HEK293 (cell line): Measurements from ENCODE around the gene GMPPB.

Source experiments
- CTCF ChIA-PET: fragments of 350-600 bp; formaldehyde crosslinking; extraction: SDS; loops from one replicate; lab custom pipeline; 2021; ENCODE audit warnings: antibody characterized with exemption; lab: Yijun Ruan, JAX
- POLR2A ChIA-PET: fragments of 300-600 bp; formaldehyde crosslinking; extraction: SDS; loops from one replicate; lab custom pipeline; 2020; ENCODE audit warnings: antibody characterized with exemption, inconsistent platforms; lab: Yijun Ruan, JAX
- H3K27ac ChIP-seq: fragments of 200-500 bp; sonication (Bioruptor generic); 2 replicates; pipeline ENCODE4 v1.5.1; 2014; ENCODE audit warnings: low read depth, low read length, control low read depth, inconsistent platforms; ENCODE audit errors: extremely low read depth
- H3K36me3 ChIP-seq, 2 experiments: fragments of 200-500 bp in 1 of 2; sonication (Bioruptor generic) in 1 of 2; 1 replicate in 1 of 2; 2 replicates in 1 of 2; pipeline ENCODE4 v1.5.1; 2014 to 2017; ENCODE audit warnings: inconsistent platforms in 2 of 2, low read length in 2 of 2; ENCODE audit not compliant: control insufficient read depth in 2 of 2, insufficient read depth in 1 of 2
- H3K4me1 ChIP-seq: fragments of 200-500 bp; sonication (Bioruptor generic); 2 replicates; pipeline ENCODE4 v1.5.1; 2014; ENCODE audit warnings: mild to moderate bottlenecking, low read length, inconsistent platforms; ENCODE audit not compliant: control insufficient read depth, insufficient read depth
- H3K4me3 ChIP-seq: 2 replicates; pipeline ENCODE4 v1.5.1; 2011; ENCODE audit warnings: low read depth, mild to moderate bottlenecking, control low read depth, low read length, moderate library complexity
- H3K9me3 ChIP-seq: fragments of 200-500 bp; sonication (Bioruptor generic); 2 replicates; pipeline ENCODE4 v1.5.1; 2014; ENCODE audit warnings: low read depth, low read length, inconsistent platforms; ENCODE audit not compliant: control insufficient read depth, insufficient read depth
- GLIS2 ChIP-seq: fragments of 450-650 bp; formaldehyde crosslinking; IDR thresholded peaks from 2 replicates; pipeline ENCODE4 v1.5.1; 2016; ENCODE audit warnings: missing biosample characterization, missing genetic modification characterization
- HOXA7 ChIP-seq: sonication (generic); formaldehyde crosslinking; IDR thresholded peaks from 2 replicates; pipeline ENCODE4 v1.8.1; 2022; ENCODE audit warnings: missing genetic modification reagents, borderline replicate concordance
- HOXD13 ChIP-seq: sonication (generic); formaldehyde crosslinking; IDR thresholded peaks from 2 replicates; pipeline ENCODE4 v1.8.0; 2022; ENCODE audit warnings: missing genetic modification reagents, borderline replicate concordance
- KLF1 ChIP-seq: fragments of 450-650 bp; formaldehyde crosslinking; IDR thresholded peaks from 2 replicates; pipeline ENCODE4 v1.5.1; 2016; ENCODE audit warnings: missing biosample characterization, missing genetic modification characterization
- KLF9 ChIP-seq: fragments of 450-650 bp; formaldehyde crosslinking; IDR thresholded peaks from 2 replicates; pipeline ENCODE4 v1.5.1; 2016; ENCODE audit warnings: missing biosample characterization, missing genetic modification characterization, low read depth
- TSHZ1 ChIP-seq: fragments of 450-650 bp; formaldehyde crosslinking; IDR thresholded peaks from 2 replicates; pipeline ENCODE4 v1.5.1; 2016; ENCODE audit warnings: missing biosample characterization, missing genetic modification characterization, borderline replicate concordance
- WT1 ChIP-seq: fragments of 450-650 bp; formaldehyde crosslinking; IDR thresholded peaks from 2 replicates; pipeline ENCODE4 v1.5.1; 2016; ENCODE audit warnings: missing biosample characterization, missing genetic modification characterization
- ZBTB21 ChIP-seq: fragments of 450-650 bp; formaldehyde crosslinking; IDR thresholded peaks from 2 replicates; pipeline ENCODE4 v1.5.1; 2017; ENCODE audit warnings: missing biosample characterization, missing genetic modification characterization
- ZNF121 ChIP-seq: fragments of 450-650 bp; formaldehyde crosslinking; IDR thresholded peaks from 2 replicates; pipeline ENCODE4 v1.5.1; 2016; ENCODE audit warnings: missing biosample characterization, missing genetic modification characterization
- ZNF140 ChIP-seq: fragments of 450-650 bp; formaldehyde crosslinking; IDR thresholded peaks from 2 replicates; pipeline ENCODE4 v1.5.1; 2016; ENCODE audit warnings: missing biosample characterization, missing genetic modification characterization
- ZNF146 ChIP-seq: fragments of 450-650 bp; formaldehyde crosslinking; IDR thresholded peaks from 2 replicates; pipeline ENCODE4 v1.5.1; 2016; ENCODE audit warnings: missing biosample characterization, missing genetic modification characterization
- ZNF214 ChIP-seq: fragments of 450-650 bp; formaldehyde crosslinking; IDR thresholded peaks from 2 replicates; pipeline ENCODE4 v1.5.1; 2017; ENCODE audit warnings: missing biosample characterization, mild to moderate bottlenecking, missing genetic modification characterization, borderline replicate concordance
- ZNF24 ChIP-seq: fragments of 450-650 bp; formaldehyde crosslinking; IDR thresholded peaks from 2 replicates; pipeline ENCODE4 v1.5.1; 2016; ENCODE audit warnings: missing biosample characterization, missing genetic modification characterization
- ZNF266 ChIP-seq: fragments of 450-650 bp; formaldehyde crosslinking; IDR thresholded peaks from 2 replicates; pipeline ENCODE4 v1.5.1; 2016; ENCODE audit warnings: missing biosample characterization, missing genetic modification characterization, low read depth
- ZNF292 ChIP-seq: fragments of 450-650 bp; formaldehyde crosslinking; IDR thresholded peaks from 2 replicates; pipeline ENCODE4 v1.5.1; 2016; ENCODE audit warnings: low read depth, missing biosample characterization, missing genetic modification characterization, borderline replicate concordance
- ZNF654 ChIP-seq: fragments of 450-650 bp; formaldehyde crosslinking; IDR thresholded peaks from 2 replicates; pipeline ENCODE4 v1.5.1; 2016; ENCODE audit warnings: low read depth, missing biosample characterization, missing genetic modification characterization
- ZNF677 ChIP-seq: fragments of 450-650 bp; IDR thresholded peaks from 2 replicates; pipeline ENCODE4 v1.5.0; 2018; ENCODE audit warnings: missing biosample characterization, mild to moderate bottlenecking, missing genetic modification characterization, moderate library complexity
- ZNF843 ChIP-seq: fragments of 450-650 bp; formaldehyde crosslinking; IDR thresholded peaks from 2 replicates; pipeline ENCODE4 v1.5.1; 2016; ENCODE audit warnings: missing biosample characterization, missing genetic modification characterization
- TF ChIP-seq, protein P1 (sequence below): fragments of 450-650 bp; formaldehyde crosslinking; IDR thresholded peaks from 2 replicates; pipeline ENCODE4 v1.5.1; 2016; ENCODE audit warnings: missing biosample characterization, missing genetic modification characterization
- TF ChIP-seq, protein P2 (sequence below): fragments of 450-650 bp; formaldehyde crosslinking; IDR thresholded peaks from 2 replicates; pipeline ENCODE4 v1.5.1; 2016; ENCODE audit warnings: missing biosample characterization, missing genetic modification characterization
- TF ChIP-seq, protein P3 (sequence below): fragments of 450-650 bp; formaldehyde crosslinking; IDR thresholded peaks from 2 replicates; pipeline ENCODE4 v1.5.1; 2017; ENCODE audit warnings: missing biosample characterization, missing genetic modification characterization

The GMPPB gene

GRCh38 chr3:49680493-49681231 lies 43.1 kb downstream of the GMPPB start:
- peaks cover 0 to 91% of the 10 kb centered on the region in 2 experiments; a peak in 1 of 3 replicates for H3K36me3 ChIP-seq
- no peaks in the 10 kb centered on the region for H3K4me1 ChIP-seq
- H3K4me3 ChIP-seq: no peak overlapping the region
- ChIA-PET CTCF (interaction anchor here (0.6 to 0.8 kb wide), 2 partner anchors 61 to 141 kb away, joined by 4 read pairs; no protein-coding TSS in a partner anchor), POLR2A (interaction anchor here (1.1 kb wide), 1 partner anchor 9 kb away, joined by 4 read pairs; the partner anchor contains the start of genes MST1 and RNF123)
- H3K9me3 ChIP-seq: no peaks in the 10 kb centered on the region
- TF ChIP-seq GLIS2 (tag by site-specific recombination) (no peak), HOXD13 (CRISPR knock-in tag) (no peak), ZNF121 (tag by site-specific recombination) (no peak), ZBTB21 (tag by site-specific recombination) (no peak), ZNF654 (tag by site-specific recombination) (no peak), ZNF843 (tag by site-specific recombination) (no peak), ZNF140 (tag by site-specific recombination) (no peak), ZNF146 (no peak), ZNF266 (tag by site-specific recombination) (no peak), ZNF292 (tag by site-specific recombination) (no peak), WT1 (no peak), KLF1 (tag by site-specific recombination) (no peak)
- TF ChIP-seq, protein P1, sequence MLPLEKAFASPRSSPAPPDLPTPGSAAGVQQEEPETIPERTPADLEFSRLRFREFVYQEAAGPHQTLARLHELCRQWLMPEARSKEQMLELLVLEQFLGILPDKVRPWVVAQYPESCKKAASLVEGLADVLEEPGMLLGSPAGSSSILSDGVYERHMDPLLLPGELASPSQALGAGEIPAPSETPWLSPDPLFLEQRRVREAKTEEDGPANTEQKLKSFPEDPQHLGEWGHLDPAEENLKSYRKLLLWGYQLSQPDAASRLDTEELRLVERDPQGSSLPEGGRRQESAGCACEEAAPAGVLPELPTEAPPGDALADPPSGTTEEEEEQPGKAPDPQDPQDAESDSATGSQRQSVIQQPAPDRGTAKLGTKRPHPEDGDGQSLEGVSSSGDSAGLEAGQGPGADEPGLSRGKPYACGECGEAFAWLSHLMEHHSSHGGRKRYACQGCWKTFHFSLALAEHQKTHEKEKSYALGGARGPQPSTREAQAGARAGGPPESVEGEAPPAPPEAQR: no peak
- TF ChIP-seq, protein P2, sequence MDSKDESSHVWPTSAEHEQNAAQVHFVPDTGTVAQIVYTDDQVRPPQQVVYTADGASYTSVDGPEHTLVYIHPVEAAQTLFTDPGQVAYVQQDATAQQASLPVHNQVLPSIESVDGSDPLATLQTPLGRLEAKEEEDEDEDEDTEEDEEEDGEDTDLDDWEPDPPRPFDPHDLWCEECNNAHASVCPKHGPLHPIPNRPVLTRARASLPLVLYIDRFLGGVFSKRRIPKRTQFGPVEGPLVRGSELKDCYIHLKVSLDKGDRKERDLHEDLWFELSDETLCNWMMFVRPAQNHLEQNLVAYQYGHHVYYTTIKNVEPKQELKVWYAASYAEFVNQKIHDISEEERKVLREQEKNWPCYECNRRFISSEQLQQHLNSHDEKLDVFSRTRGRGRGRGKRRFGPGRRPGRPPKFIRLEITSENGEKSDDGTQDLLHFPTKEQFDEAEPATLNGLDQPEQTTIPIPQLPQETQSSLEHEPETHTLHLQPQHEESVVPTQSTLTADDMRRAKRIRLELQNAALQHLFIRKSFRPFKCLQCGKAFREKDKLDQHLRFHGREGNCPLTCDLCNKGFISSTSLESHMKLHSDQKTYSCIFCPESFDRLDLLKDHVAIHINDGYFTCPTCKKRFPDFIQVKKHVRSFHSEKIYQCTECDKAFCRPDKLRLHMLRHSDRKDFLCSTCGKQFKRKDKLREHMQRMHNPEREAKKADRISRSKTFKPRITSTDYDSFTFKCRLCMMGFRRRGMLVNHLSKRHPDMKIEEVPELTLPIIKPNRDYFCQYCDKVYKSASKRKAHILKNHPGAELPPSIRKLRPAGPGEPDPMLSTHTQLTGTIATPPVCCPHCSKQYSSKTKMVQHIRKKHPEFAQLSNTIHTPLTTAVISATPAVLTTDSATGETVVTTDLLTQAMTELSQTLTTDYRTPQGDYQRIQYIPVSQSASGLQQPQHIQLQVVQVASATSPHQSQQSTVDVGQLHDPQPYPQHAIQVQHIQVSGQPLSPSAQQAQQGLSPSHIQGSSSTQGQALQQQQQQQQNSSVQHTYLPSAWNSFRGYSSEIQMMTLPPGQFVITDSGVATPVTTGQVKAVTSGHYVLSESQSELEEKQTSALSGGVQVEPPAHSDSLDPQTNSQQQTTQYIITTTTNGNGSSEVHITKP (tag by site-specific recombination): no peak
- TF ChIP-seq, protein P3, sequence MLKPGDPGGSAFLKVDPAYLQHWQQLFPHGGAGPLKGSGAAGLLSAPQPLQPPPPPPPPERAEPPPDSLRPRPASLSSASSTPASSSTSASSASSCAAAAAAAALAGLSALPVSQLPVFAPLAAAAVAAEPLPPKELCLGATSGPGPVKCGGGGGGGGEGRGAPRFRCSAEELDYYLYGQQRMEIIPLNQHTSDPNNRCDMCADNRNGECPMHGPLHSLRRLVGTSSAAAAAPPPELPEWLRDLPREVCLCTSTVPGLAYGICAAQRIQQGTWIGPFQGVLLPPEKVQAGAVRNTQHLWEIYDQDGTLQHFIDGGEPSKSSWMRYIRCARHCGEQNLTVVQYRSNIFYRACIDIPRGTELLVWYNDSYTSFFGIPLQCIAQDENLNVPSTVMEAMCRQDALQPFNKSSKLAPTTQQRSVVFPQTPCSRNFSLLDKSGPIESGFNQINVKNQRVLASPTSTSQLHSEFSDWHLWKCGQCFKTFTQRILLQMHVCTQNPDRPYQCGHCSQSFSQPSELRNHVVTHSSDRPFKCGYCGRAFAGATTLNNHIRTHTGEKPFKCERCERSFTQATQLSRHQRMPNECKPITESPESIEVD (tag by site-specific recombination): no peak
- no peak overlapping the region for H3K27ac ChIP-seq

GRCh38 chr3:49675912-49676311 lies 47.8 kb downstream of the GMPPB start:
- peaks cover 0 to 57% of the 10 kb centered on the region in 2 experiments; a peak in 1 of 3 replicates for H3K36me3 ChIP-seq
- POLR2A ChIA-PET: no interaction called here
- H3K4me3 ChIP-seq: no peak overlapping the region
- H3K4me1 ChIP-seq: no peaks in the 10 kb centered on the region
- H3K9me3 ChIP-seq: no peaks in the 10 kb centered on the region
- H3K27ac ChIP-seq: no peak overlapping the region
- no peak for TF ChIP-seq ZNF677 (tag by site-specific recombination)
- TF ChIP-seq KLF9 (tag by site-specific recombination): no peak
- no peak for TF ChIP-seq TSHZ1 (tag by site-specific recombination)
- TF ChIP-seq HOXA7 (CRISPR knock-in tag): no peak
- no peak for TF ChIP-seq ZNF214 (tag by site-specific recombination)
- no peak for TF ChIP-seq ZNF24 (tag by site-specific recombination)
- CTCF ChIA-PET: no interaction called here
